ENCODE results near the gene ONECUT2.

ONECUT2 gene

GRCh38 chr18:57431467-57432080, 3.6 kb upstream of the ONECUT2 start:
- no peak for DNase-seq

- no peak for DNase-seq
These were observed 3.0 kb upstream of the ONECUT2 start for GRCh38 chr18:57432140-57432539.

DNA sequence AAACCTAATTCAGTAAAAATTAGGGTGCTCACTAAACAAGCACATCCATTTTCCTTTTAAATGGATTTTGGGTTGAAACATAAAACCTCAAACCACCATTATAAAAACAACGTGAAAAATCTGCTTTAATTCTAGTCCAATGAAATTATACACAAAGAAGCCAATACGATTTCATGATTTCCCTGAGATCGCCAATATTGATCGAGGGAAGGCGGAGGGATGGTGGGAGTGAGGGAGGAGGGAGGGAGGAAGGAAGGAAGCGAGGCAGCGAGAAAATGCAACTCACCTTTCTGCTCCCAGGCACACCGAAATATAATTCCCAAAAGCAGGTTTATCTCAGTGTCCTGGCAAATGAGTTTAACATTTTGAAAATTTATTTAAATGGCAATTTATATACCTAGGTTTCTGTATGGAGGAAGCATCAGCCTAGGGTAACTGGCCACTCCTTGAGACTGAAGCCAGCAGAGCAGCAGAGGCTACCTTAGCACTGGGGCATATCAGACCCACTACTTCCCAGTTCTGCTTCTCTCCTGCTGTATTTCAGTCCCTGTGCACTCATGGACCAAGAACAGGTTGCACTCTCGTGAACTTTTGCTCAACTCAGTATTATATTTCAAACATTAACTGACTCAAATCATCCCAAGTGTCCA, 2.3 kb upstream of the ONECUT2 start:
- DNase-seq = no peak

DNA sequence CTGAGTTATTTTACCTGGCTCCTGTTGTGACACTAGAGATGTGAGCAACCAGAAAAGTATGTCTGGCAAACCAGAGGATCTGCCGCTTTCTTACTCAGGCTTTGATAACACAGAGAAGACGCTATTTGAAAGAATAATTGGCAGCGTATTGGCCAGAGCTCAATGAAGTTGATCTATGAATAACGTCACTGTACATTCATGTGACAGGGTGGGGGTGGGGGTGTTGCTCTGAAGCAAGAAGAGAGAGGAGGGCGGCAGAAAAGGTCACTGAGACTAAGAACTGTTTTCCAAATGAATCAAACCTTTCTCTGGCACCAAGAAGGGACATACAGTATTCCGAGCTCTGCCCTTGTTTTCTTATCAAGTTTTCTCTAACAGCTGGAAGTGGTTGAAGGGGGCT, 1.7 kb upstream of the ONECUT2 start:
- no peak for DNase-seq

- no peak for DNase-seq
These were observed 1.1 kb upstream of the ONECUT2 start for GRCh38 chr18:57433934-57434535.

- no peak for DNase-seq
These were observed 644 bp downstream of the ONECUT2 start for GRCh38 chr18:57435846-57436190.

- no peak for DNase-seq
These were observed 1.2 kb downstream of the ONECUT2 start for GRCh38 chr18:57436191-57436964.

- no peak for DNase-seq
These were observed 1.8 kb downstream of the ONECUT2 start for GRCh38 chr18:57436965-57437333.

- DNase-seq = no peak
These were observed 2.2 kb downstream of the ONECUT2 start for GRCh38 chr18:57437402-57437765.

- no peak for DNase-seq
These were observed 2.8 kb downstream of the ONECUT2 start for GRCh38 chr18:57437766-57438671.

DNA sequence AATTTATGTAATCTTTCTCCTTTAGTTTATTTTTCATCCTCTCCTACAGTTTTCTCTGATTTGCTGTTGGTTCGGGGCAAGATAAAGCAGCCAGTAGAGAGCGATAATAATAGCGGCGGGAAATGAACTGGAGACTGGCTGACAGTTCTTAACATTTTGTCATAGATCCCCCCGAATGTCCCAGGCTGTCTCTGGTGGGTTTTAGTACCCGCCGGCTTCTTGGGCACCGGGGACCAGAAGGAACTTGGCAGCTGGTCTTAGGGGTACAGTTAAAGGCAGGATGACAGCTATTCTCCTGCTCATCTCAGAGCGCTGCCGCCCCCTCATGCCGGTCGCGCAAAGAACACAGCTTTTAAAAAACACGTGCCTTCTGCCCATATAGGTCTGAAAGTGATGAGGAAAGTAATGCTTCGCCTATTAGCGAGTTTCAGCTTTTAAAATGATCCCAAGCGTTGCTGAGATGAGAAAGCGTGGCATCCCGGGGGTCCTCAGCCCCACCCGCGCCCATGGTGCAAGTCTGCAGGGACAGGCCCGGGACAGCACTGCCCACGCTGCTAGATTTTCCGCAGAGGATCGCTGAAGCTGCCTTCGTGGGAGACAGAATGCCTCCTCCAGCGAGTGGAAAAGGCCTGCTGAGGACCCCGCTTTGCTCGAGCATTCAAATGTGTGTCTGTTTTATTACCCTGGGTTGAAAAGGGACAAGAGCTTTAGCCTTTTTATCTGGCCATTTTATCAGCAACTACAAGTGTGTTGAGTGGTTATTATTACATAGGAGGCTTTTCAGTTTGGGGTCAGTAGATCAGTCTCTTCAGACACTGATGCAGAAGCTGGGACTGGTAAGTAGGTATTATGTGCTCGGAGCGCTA, 3.8 kb downstream of the ONECUT2 start:
- DNase-seq = no peak

GRCh38 chr18:57439609-57439968, 4.4 kb downstream of the ONECUT2 start:
- no peak for DNase-seq

- no peak for DNase-seq
These were observed 4.8 kb downstream of the ONECUT2 start for GRCh38 chr18:57439985-57440330.

GRCh38 chr18:57440331-57441070, 5.3 kb downstream of the ONECUT2 start:
- DNase-seq = no peak

DNA sequence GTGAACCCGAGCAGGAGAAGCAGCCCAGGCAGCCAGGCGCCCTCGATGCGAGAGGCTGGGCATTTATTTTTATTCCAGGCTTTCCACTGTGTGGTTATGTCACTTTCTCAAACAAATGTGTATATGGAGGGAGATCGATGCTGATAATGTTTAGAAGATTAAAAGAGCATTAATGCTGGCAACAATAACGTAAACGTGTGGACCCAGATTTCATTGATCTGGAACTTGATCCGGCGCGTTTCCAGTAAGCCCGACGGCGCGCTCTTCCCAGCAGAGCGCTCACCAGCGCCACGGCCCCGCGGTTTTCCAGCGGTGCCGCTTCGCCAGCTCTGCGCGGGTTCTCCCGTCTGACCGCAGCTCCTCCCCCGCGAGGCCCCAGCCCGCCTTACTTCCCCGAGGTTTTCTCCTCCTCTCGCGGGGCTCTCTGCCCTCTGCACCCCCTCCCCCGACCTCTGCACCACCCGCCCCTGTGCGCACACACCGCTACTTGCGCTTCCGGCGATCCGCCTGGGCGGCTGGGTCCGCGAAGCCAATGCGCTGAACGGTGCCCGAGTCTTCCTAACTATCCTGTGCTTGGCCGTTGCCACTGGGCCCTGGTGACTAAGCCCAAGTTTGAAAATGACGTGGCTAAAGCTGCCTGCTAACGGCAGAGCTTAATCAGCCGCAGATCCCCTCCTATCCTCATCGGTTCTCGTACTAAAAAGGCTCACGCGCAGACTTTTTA, 6.1 kb downstream of the ONECUT2 start:
- DNase-seq = no peak

DNA sequence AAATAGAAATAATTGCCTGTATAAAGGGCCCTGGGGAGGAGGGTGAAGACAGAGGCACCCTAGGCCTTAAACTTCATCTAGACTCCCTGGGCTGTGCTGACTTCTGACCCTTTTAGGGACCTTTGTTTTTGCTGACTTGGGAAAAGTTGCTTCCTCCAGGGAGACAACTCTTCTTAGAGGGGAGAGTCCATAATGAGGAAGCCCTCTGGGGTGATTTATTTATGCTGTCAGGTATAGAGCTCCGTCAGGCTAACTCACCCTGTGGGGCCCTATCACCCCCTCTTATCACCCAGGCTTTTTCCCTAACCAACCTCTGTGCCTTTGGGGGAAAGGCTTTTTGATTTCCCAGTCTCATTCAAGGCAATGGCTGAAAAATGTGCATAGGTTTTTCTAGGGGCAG, 8.1 kb downstream of the ONECUT2 start:
- DNase-seq = no peak

DNA sequence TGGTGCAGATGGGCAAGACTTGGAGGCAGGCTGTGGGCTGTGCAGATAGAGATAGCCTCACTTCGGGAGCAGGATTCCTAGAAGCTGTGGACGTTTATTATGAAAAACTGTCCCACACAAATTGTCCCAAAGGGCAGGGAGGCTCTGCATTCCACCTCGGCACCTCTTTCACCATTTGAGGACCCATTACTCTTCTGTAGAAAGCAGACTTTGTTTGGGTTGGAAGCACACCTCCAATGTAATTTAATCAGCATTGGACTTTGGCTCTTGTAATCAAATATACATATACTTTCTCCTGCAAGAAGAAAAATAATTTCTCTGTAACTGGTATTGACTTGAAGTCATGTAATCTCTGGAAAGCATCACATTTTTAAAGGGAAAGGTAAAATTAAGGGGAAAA, 8.5 kb downstream of the ONECUT2 start:
- DNase-seq = no peak

- DNase-seq = no peak
These were observed 9.2 kb downstream of the ONECUT2 start for GRCh38 chr18:57444301-57444759.

DNA sequence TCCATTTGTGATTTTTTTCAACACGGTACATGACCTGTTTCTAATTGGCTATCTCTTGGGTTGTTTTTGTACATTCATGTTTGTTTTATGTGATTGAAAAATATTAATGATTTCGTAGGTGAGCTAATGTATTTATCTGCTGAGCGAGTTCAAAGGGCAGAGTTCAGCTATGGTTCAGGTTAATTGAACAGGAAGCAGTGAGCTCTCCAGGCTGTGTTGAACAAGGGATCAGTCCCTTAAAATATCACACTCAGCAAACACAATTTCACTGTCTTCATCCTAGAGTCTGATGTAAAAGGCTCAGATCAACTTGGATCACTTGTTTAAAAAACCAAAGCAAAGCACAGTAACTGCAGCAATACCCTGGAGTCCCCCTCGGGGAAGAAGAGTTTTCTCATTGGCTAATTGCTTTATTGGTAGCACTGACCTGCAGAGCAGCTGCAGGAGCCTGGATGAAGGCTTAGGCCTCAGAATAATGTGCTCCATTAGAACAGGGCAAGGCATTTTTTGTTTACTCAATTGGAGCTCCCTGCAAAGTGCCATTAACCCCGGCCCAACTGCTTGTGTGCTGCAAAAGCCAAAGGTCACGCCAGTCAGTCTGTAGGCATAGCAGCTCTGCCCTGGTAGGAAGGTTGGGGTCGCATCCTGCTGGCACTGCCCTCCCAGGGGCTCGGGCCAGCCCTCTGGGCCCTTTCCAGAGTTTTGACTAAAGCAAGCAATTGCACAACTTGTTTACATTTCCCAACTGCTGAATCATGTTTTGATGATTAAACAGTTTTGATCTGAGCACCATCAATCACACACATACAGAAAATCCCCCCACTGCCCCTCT, 10.5 kb downstream of the ONECUT2 start:
- DNase-seq = no peak

- no peak for DNase-seq
These were observed 11.1 kb downstream of the ONECUT2 start for GRCh38 chr18:57446322-57446721.
